Cardiac muscle cell (in vitro differentiated cells and primary cell): ENCODE measurements around the gene KHDC4. TPM values are rescaled to one million over a fixed set of nuclear protein-coding genes. Genes with fewer than 3 reads are reported as not detected.

Experiments
- DNase-seq, 2 donors: peaks; one replicate each; pipeline versions ENCODE4 v3.0.0 to v3.0.0-alpha.2; 2010 to 2017; ENCODE audit warnings: low read depth in 1 of 2, low spot score in 1 of 2
- H3K27ac ChIP-seq: fragments of 200-600 bp; sonication (generic); 2 replicates; pipeline ENCODE4 v1.5.1; 2016
- H3K27me3 ChIP-seq: fragments of 200-600 bp; sonication (generic); 2 replicates; pipeline ENCODE4 v1.6.0; 2016; ENCODE audit warnings: control low read depth
- H3K36me3 ChIP-seq: fragments of 200-600 bp; sonication (generic); 2 replicates; pipeline ENCODE4 v1.5.1; 2016; ENCODE audit warnings: control low read depth
- H3K4me1 ChIP-seq: fragments of 200-600 bp; sonication (generic); 2 replicates; pipeline ENCODE4 v1.8.1; 2017; ENCODE audit warnings: low read depth, mild to moderate bottlenecking, mixed run types
- H3K4me3 ChIP-seq: fragments of 200-600 bp; sonication (generic); 2 replicates; pipeline ENCODE4 v1.5.1; 2016; ENCODE audit warnings: mild to moderate bottlenecking
- H3K9me3 ChIP-seq: fragments of 200-600 bp; sonication (generic); 2 replicates; pipeline ENCODE4 v1.5.1; 2017; ENCODE audit warnings: low read depth, mild to moderate bottlenecking, control low read depth
- CTCF ChIP-seq: IDR thresholded peaks from 2 replicates; pipeline ENCODE4 v1.5.1; 2012; ENCODE audit warnings: low read depth, mild to moderate bottlenecking, low read length
- polyA plus RNA-seq: library from polyadenylated mRNA; unstranded; fragments of >200 nt; fragmentation: Nextera tagmentation; extraction: Ambion mirVana; gene quantifications from 2 replicates; pipeline ENCODE4 v1.2.1, GENCODE V29; 2016
- total RNA-seq: library from RNA; depleted of rRNA; stranded (reverse); fragments of >200 nt; gene quantifications from 2 replicates; pipeline ENCODE4 v1.2.3, GENCODE V29; 2016

KHDC4 gene
- total and polyA plus RNA-seq, 2 experiments from 2014 or later: 26.6 to 86.4 TPM

- H3K4me1 ChIP-seq: peaks cover 4% of the 10 kb centered on the region
- TF ChIP-seq CTCF: no peak
- H3K36me3 ChIP-seq: no peaks in the 10 kb centered on the region
- H3K27me3 ChIP-seq: no peaks in the 10 kb centered on the region
- no peaks in the 10 kb centered on the region for H3K9me3 ChIP-seq
- H3K4me3 ChIP-seq: no peak overlapping the region
- H3K27ac ChIP-seq: no peak overlapping the region
- no peak for DNase-seq
Observed at GRCh38 chr1:155880950-155881349, 53.3 kb downstream of the KHDC4 start.

DNA sequence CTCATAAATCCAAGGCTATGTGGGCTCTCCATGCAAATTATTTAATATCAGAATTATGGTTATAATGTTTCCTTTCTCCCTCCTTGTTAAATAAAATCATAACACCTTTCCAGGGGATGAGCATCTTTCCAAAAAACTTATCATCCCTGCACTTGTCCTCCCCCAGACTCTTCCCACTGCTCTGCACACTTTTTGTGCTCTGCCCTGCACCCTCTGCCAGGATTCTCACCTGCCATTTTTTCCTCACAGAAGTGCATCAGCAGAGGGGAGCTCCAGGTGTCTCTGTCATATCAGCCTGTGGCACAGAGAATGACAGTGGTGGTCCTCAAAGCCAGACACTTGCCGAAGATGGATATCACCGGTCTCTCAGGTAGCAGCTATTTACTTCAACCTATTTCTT is 54.0 kb downstream of the KHDC4 start:
- no peak for DNase-seq
- no peak for TF ChIP-seq CTCF
- H3K9me3 ChIP-seq: no peaks in the 10 kb centered on the region
- H3K4me1 ChIP-seq: peaks cover 4% of the 10 kb centered on the region
- H3K36me3 ChIP-seq: no peaks in the 10 kb centered on the region
- no peaks in the 10 kb centered on the region for H3K27me3 ChIP-seq
- H3K4me3 ChIP-seq: no peak overlapping the region
- no peak overlapping the region for H3K27ac ChIP-seq

DNA sequence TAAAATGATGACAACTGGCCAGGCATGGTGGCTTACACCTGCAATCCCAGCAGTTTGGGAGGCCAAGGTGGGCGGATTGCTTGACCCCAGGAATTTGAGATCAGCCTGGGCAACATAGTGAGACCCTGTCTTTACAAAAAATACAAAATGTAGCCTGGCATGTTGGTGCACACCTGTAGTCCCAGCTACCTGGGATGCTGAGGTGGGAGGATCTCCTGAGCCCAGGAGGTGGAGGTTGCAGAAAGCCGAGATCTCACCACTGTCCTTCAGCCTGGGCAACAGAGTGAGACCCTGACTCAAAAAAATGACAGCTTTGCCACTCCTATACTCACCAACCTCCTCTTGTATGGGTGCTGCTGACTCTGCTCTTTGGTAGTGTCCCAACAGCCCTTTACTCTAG is 56.3 kb downstream of the KHDC4 start:
- Histone ChIP-seq H3K36me3 (no peaks in the 10 kb centered on the region), H3K27ac (no peak overlapping the region)
- no peak for DNase-seq

GRCh38 chr1:155873860-155874259 is 60.4 kb downstream of the KHDC4 start:
- Histone ChIP-seq H3K4me3 (no peak overlapping the region), H3K4me1 (no peaks in the 10 kb centered on the region), H3K27me3 (no peaks in the 10 kb centered on the region), H3K27ac (no peak overlapping the region), H3K9me3 (no peaks in the 10 kb centered on the region), H3K36me3 (no peaks in the 10 kb centered on the region)
- no peak for TF ChIP-seq CTCF
- peak in 1 of 2 donors; percentile 32 for DNase-seq

More for the DNA sequence above, 56.3 kb downstream of the KHDC4 start:
- H3K9me3 ChIP-seq: no peaks in the 10 kb centered on the region
- no peaks in the 10 kb centered on the region for H3K27me3 ChIP-seq
- no peak for TF ChIP-seq CTCF
- no peaks in the 10 kb centered on the region for H3K4me1 ChIP-seq
- H3K4me3 ChIP-seq: no peak overlapping the region

GRCh38 chr1:155872527-155872926 is 61.7 kb downstream of the KHDC4 start:
- Histone ChIP-seq H3K9me3 (no peaks in the 10 kb centered on the region), H3K36me3 (no peaks in the 10 kb centered on the region), H3K27ac (no peak overlapping the region), H3K4me1 (no peaks in the 10 kb centered on the region), H3K4me3 (no peak overlapping the region), H3K27me3 (no peaks in the 10 kb centered on the region)
- DNase-seq: no peak
- TF ChIP-seq CTCF: no peak

GRCh38 chr1:155871390-155871789 is 62.8 kb downstream of the KHDC4 start:
- Histone ChIP-seq H3K4me1 (no peaks in the 10 kb centered on the region), H3K27me3 (no peaks in the 10 kb centered on the region), H3K9me3 (no peaks in the 10 kb centered on the region), H3K27ac (no peak overlapping the region), H3K36me3 (no peaks in the 10 kb centered on the region), H3K4me3 (no peak overlapping the region)
- peak; percentile 14 to 44 for DNase-seq
- TF ChIP-seq CTCF: no peak
